ENCODE measurements around the gene ATXN3L. TPM values are rescaled to one million over a fixed set of nuclear protein-coding genes. Genes with fewer than 3 reads are reported as not detected.

ATXN3L gene
- total RNA-seq, 2 donors from 2014 or later: not detected

DNA sequence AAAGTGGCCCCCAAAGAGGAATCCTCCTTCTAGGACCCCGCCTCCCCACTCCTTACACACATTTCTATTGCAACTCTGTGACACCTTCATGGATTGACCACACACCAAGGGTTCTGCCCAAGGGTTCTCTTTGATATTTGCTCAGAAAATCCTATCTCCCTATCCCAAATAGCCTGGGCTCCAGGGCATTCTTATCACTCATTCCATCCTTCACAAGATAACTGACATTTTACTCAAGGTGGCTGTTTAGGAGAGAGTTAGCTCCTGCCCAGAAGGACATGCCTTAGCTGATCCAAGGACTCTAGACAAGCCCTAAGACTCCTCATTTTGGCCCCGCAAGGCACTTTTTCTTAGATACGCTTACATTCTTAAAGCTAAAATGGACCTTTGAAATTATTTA, 47.4 kb downstream of the ATXN3L start:
- Mint-ChIP-seq H3K4me1 (ENCODE audit: low read depth in 2 of 2) (no peaks in the 10 kb centered on the region), H3K4me3 (no peak overlapping the region), H3K27ac (no peak overlapping the region), H3K27me3 (peaks cover 0 to 16% of the 10 kb centered on the region in 2 donors), H3K36me3 (no peaks in the 10 kb centered on the region), H3K9me3 (no peaks in the 10 kb centered on the region)
- ATAC-seq: no peak
- no peak for DNase-seq (ENCODE audit: low spot score)

DNA sequence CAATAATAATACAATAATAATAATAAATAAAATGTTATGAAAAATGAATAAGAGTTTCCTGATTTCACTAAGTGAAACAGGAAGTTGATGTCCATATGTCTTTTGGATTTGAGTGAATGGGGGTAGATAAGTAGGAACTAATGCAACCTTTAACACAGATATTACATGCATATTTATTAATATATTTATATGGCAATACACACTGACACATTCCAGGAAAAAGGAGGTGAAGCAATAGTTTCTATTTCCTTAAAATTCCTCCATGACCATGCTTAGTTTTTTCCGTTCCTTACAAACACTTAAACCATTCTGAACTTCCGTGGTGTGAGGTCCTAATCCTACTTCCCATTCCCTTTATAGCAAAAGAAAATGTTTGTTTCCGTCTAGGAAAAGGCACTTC, 48.3 kb downstream of the ATXN3L start:
- Mint-ChIP-seq H3K4me3 (no peak overlapping the region), H3K27ac (no peak overlapping the region), H3K4me1 (ENCODE audit: low read depth in 2 of 2) (no peaks in the 10 kb centered on the region), H3K36me3 (no peaks in the 10 kb centered on the region), H3K27me3 (peaks cover 0 to 14% of the 10 kb centered on the region in 2 donors), H3K9me3 (no peaks in the 10 kb centered on the region)
- DNase-seq (ENCODE audit: low spot score) (no peak), ATAC-seq (no peak)

DNA sequence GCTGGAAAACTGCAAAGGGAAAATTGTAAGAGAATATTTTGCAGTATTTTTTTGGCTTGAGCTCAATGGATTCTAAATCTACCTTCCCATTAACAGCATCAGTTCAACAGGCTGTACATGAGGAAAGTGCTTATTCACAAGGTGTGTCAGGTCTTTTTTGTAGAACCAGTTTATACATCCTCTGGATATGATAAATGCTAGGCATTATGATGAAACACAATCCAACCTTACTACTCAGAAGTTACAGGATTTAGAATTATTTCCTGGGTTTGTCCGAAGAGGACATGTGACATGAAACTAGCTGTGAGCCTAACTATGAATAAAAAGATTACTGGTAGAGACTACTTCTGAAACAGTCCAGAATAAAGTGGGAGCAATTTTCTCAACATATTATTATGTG, 49.5 kb downstream of the ATXN3L start:
- peaks cover 0 to 9% of the 10 kb centered on the region in 2 donors for H3K27me3 Mint-ChIP-seq
- no peak overlapping the region for H3K4me3 Mint-ChIP-seq
- no peak for ATAC-seq

DNA sequence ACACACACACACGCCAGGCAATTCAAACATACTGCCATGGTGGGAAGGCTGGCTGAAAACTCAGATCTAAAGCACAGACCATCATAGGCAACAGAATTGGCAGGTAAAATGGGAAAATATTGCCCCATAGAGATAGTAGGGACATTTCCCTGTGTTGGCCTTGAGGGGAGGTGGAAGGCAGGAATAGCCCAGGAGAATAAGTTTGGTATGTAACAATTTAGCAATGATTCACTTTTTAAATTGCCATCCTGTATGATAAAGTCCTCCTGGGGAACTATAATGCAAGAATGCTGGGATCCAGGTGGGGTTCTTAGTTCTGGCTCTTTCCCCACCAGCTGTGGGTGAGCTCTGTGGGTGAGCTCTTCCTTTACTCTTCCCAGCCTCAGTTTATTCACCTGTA, 51.0 kb downstream of the ATXN3L start:
- H3K27me3 Mint-ChIP-seq: peaks cover 0 to 7% of the 10 kb centered on the region in 2 donors
- DNase-seq (ENCODE audit: low spot score): no peak
- H3K9me3 Mint-ChIP-seq: no peaks in the 10 kb centered on the region
- H3K36me3 Mint-ChIP-seq: no peaks in the 10 kb centered on the region
- ATAC-seq: no peak
- no peak overlapping the region for H3K27ac Mint-ChIP-seq
- no peak overlapping the region for H3K4me3 Mint-ChIP-seq
- peaks cover 0 to under 1% of the 10 kb centered on the region in 2 donors for H3K4me1 Mint-ChIP-seq (ENCODE audit: low read depth in 2 of 2)

More for the DNA sequence above, 49.5 kb downstream of the ATXN3L start:
- Mint-ChIP-seq H3K4me1 (ENCODE audit: low read depth in 2 of 2) (no peaks in the 10 kb centered on the region), H3K27ac (no peak overlapping the region), H3K9me3 (no peaks in the 10 kb centered on the region), H3K36me3 (no peaks in the 10 kb centered on the region)
- no peak for DNase-seq (ENCODE audit: low spot score)

Other genes with a start within 250 kb of the ATXN3L start
- gene EGFL6, start 249.5 kb upstream of the ATXN3L start, total RNA-seq: 1 to 10 TPM; 3.2 to 5.0 TPM